ENCODE results near the gene AGAP1. TPM values are rescaled to one million over a fixed set of nuclear protein-coding genes. Genes with fewer than 3 reads are reported as not detected.

Gene AGAP1
- total RNA-seq, 1 donor from 2014 or later = 17.5 TPM

DNA sequence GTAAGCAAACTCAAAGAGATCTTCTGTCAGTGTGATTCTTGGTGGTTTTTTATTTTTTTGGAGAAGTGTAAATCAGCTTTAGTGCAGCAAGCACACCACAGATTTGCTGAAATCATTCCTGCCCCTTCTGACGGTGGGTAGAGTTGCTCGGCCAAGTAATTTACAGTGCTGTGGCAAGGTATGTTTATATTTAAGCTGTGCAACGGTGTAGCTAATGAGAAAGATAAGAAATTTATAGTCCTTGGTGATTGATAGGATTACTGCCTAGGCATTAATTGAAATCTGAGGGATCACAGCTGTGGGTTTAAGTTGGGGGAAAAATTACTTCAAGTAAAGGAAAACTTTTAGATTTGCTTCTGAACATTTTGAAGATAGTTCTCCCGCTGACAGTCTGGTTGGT is 286.6 kb downstream of the AGAP1 start:
- H3K4me3 ChIP-seq (ENCODE audit: low read depth, low read length) = no peak overlapping the region
- no peak for TF ChIP-seq CTCF (conservative IDR thresholded peaks at IDR 0.05; ENCODE audit: low read depth, low read length)
- DNase-seq (ENCODE audit: low read depth) = no peak

- no peak for TF ChIP-seq CTCF (conservative IDR thresholded peaks at IDR 0.05; ENCODE audit: low read depth, low read length)
- H3K4me3 ChIP-seq (ENCODE audit: low read depth, low read length) = no peak overlapping the region
- no peak for DNase-seq (ENCODE audit: low read depth)
Measured at GRCh38 chr2:235781775-235782174, 287.9 kb downstream of the AGAP1 start.

- H3K4me3 ChIP-seq (ENCODE audit: low read depth, low read length) = no peak overlapping the region
- no peak for TF ChIP-seq CTCF (conservative IDR thresholded peaks at IDR 0.05; ENCODE audit: low read depth, low read length)
- DNase-seq (ENCODE audit: low read depth) = no peak
Measured at GRCh38 chr2:235784788-235785187, 290.9 kb downstream of the AGAP1 start.

DNA sequence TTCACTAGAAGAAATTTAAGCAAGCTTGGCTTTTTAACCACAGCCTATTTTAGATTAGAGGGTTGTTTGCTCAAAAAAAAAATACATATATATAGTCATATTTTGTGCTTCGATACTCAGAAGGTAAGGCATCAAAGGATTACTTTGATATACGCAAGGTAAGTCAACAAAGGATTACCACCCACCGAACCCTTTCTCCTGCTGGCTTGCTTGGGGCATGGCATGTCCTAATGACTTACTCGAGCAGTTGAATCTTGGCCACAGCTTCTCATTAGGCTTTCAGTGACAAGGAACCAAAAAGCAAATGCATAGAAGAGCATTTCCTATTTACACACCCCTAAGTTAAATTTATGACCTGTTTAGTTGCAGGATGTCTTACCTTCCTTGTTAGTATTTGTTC is 295.7 kb downstream of the AGAP1 start:
- no peak overlapping the region for H3K4me3 ChIP-seq (ENCODE audit: low read depth, low read length)
- no peak for TF ChIP-seq CTCF (conservative IDR thresholded peaks at IDR 0.05; ENCODE audit: low read depth, low read length)
- no peak for DNase-seq (ENCODE audit: low read depth)

- TF ChIP-seq CTCF (conservative IDR thresholded peaks at IDR 0.05; ENCODE audit: low read depth, low read length) = peak; percentile 53
- peak; percentile 3 for DNase-seq (ENCODE audit: low read depth)
- no peak overlapping the region for H3K4me3 ChIP-seq (ENCODE audit: low read depth, low read length)
Measured at GRCh38 chr2:235793163-235793752, 299.4 kb downstream of the AGAP1 start.

GRCh38 chr2:235799281-235799680 is 305.4 kb downstream of the AGAP1 start:
- no peak for DNase-seq (ENCODE audit: low read depth)
- no peak overlapping the region for H3K4me3 ChIP-seq (ENCODE audit: low read depth, low read length)
- TF ChIP-seq CTCF (conservative IDR thresholded peaks at IDR 0.05; ENCODE audit: low read depth, low read length) = no peak

DNA sequence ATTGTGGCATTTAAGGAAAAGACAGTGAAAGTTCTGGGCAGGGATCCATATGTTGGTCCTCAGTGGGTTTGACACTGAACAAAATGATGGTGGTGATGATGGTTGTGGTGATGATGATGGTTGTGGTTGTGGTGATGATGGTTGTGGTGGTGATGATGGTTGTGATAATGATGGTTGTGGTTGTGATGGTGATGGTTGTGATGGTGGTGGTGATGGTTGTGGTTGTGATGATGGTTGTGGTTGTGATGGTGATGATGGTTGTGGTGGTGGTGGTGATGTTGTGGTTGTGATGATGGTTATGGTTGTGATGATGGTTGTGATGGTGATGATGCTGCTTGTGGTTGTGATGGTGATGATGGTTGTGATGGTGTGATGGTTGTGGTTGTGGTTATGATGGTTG is 308.7 kb downstream of the AGAP1 start:
- no peak for TF ChIP-seq CTCF (conservative IDR thresholded peaks at IDR 0.05; ENCODE audit: low read depth, low read length)
- no peak for DNase-seq (ENCODE audit: low read depth)
- no peak overlapping the region for H3K4me3 ChIP-seq (ENCODE audit: low read depth, low read length)

Measured in epithelial cell of proximal tubule (primary cell).